HG03378 (cell line): ENCODE measurements around the gene SPANXB1.
"Not testable (repeated sequence)": the region's sequence is repeated elsewhere in the genome, so short reads cannot be mapped to it uniquely, and the experiment has no call there.

Experiments
- ATAC-seq: cut with Tn5 transposase; IDR thresholded peaks from one replicate; pipeline ENCODE4 v1.9.1; 2021; ENCODE audit warnings: mild to moderate bottlenecking, moderate library complexity; ENCODE audit not compliant: unreplicated experiment

SPANXB1 gene, protein sequence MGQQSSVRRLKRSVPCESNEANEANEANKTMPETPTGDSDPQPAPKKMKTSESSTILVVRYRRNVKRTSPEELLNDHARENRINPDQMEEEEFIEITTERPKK

DNA sequence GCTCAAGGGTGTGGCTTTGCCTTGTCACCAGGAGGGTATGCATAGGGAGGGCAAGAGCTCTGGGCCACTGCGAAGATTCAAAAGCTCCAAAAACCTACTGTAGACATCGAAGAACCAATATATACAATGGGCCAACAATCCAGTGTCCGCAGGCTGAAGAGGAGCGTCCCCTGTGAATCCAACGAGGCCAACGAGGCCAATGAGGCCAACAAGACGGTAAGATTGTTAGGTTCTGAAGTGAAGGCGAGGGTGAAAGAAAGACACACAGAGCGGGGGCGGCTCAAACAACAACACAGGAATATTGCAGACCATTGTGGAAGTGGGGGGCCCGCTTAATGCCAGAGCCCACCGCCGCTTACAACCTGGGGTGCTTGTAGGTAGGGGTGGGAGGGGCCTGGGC, at the start of gene SPANXB1:
SPANXB1 (plus strand) TSS at position 27 of the 400 bp plus-strand sequence; CDS start at position 127, 100 bp downstream.
- ATAC-seq = not testable (repeated sequence)

DNA sequence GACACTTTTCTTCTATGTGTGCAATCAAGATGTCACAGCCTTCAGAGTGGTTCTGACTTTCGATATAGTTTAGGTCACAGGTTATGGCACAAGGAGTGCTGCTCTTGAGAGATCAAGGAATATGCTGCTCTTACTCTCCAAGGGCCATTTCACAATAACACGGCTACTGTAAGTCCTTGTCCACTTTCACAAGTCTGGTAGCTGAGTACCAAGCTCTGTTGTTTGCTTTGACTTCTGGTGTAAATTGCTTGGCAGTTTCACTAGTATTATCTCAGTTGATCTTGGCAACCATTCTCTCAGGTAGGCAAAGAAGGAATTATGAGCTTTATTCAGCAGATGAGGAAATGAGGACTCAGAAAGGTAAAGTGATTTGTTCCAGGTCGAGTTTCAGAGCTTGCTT, 35.4 kb upstream of the SPANXB1 start:
- no peak for ATAC-seq

DNA sequence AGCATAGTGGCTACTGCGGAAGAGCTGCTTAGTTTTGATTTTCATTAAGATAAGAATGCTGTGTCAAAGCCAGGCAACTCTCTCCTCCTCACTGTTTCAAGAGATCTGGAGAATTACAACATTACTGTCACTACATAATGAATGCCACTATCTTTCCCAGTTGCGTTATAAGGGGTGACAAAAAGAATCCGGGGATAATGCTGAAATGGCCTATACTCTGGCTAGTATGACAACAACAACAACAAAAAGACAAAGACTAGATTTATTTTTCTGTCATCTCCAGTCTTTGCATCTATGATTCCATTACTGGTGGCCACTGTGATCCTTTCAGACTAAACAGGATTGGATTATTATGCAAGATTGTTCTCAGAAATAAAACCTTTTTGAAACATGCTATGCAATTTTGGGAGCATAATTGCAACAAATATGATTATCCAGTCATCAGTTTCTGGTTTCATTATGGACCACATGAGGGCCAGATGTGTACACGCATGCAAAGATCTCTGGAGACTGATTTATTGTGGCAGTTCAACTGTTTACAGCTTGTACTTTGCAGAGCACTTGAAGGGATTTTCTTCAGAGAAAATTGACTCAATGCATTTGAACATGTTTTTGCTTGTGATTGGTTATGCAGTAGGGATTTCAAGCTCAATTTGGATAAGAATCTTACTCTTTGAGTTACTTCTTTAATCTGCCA, 31.1 kb upstream of the SPANXB1 start:
- ATAC-seq = no peak

DNA sequence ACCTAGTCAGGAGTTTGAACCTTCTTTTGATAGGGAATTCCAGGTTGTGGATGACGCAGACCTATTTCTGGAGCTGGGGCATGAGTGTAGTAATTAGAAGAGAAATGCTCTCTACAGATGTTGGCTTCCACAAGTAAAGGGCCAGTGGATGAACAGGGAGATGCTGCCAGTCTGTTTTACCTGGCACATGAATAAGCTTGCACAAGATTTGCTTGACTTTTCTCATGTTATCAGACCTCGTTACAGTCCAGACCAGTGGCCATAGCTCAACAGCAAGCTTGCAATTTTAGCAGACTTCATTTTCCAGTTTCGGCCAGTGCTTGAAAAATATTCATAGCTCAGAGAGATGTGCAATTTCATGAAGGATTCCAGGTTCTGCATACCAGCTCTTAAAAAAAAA, 26.9 kb upstream of the SPANXB1 start:
- ATAC-seq = no peak

DNA sequence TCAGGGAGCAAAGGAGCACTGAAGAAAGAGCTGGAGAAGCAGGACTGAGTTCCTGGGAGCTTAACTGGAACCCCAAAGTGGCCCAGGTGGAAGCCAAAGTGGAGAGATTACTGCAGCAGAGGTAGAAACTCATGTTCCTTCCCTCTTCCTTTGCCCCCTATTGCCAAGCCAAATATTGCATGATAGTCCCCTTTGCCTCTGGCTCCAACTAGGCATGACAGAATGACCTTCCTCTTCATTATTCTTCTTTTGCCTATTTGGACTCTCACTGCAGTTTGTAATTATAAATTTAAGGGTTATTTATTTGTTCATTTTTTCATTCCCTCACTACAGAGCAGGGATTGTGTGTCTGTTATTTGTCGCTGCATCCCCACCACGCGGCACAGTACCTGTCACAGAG, 22.1 kb upstream of the SPANXB1 start:
- no peak for ATAC-seq

DNA sequence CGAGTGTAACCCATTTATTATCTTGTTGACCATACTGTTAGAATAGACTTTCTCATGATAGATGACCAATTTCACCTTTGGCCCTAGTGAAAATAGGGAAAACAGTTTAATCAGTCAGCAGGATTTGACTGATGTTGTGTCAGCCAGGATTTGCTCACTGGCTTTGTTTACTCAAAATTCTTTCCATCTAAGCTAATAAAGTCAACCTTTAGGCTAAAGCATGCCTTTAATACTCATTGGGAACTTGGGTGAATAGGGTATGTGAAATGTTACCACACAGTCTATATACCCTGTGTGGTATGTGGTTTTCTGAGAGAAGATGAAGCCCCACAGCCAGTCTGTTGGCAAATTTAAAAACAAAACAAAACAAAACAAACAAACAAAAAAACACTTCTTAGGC, 18.7 kb upstream of the SPANXB1 start:
- ATAC-seq = no peak

DNA sequence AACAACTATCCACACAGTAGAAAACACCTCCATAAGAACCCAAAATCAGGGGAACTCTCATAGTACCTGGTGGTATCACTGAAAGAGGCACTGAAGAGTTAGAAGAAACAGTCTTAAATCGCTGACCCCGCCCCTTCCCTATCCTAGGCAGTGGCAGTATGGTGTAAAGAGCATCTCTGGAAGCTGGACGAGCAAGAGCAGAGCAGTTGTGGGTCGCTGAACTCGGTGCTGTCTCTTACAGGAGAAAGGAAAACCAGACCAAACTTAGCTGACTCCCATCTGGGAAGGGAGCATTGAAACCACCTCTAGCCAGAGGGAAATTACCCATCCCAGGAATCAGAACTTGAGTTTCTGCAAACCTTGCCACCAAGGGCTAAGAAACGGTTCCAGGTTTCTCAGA, 2.8 kb downstream of the SPANXB1 start:
- not testable (repeated sequence) for ATAC-seq

DNA sequence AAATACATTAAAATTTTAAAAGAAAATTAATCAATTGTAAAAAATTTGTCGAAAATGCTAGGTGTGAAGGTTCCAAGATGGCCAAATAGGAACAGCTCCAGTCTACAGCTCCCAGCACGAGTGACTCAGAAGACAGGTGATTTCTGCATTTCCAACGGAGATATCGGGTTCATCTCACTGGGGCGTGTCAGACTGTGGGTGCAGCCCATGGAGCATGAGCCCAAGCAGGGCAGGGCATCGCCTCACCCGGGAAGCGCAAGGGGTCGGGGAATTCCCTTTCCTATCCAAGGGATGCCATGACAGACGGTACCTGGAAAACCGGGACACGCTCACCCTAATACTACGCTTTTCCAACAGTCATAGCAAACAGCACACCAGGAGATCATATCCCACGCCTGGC, 41.9 kb downstream of the SPANXB1 start:
- not testable (repeated sequence) for ATAC-seq

DNA sequence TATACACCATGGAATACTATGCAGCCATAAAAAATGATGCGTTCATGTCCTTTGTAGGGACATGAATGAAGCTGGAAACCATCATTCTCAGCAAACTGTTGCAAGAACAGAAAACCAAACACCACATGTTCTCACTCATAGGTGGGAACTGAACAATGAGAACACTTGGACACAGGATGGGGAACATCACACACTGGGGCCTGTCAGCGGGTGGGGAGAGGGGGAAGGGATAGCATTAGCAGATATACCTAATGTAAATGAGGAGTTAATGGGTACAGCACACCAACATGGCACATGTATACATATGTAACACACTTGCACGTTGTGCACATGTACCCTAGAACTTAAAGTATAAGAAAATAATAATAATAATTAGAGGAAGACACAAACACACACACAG, 47.5 kb downstream of the SPANXB1 start:
- not testable (repeated sequence) for ATAC-seq

DNA sequence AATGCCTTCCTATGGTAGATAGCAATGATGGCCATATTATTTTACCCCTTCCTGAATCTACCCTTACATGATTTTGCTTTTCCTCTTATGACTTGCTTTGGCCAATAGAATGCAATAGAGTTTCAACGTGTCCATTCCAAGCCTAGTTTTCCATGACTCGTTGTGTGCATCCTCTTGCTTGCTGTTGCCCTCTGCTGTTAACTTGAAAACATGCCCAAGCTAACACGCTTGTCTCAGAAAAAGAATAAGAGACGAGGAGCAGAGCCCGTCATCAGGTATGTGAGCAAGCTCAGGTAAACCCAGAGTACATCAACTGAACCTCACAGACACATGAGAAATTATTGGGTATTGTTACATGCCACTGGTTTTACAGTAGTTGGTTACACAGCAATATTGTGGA, 49.7 kb downstream of the SPANXB1 start:
- not testable (repeated sequence) for ATAC-seq
